Measurements from ENCODE around the gene C1QTNF1.

Gene C1QTNF1

DNA sequence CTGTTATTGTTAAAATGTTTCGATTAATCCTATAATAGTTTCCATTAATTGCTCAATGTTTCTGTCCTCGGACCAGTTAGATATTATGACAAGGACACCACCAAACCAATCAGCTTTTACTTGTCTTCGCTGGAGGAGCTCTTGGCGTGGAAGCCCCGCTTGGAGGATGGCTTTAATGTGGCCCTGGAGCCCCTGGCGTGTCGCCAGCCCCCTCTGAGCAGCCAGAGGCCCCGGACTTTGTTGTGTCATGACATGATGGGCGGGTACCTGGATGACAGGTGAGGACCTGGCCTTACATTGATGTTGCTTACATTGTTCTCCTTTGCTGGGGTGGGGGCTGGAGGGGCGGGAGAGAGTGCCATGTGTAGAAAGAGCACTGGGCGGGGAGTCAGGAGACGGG, 53.6 kb downstream of the C1QTNF1 start:
- H3K4me3 ChIP-seq (replicated peaks in 1 of 2; ENCODE audit: low read depth in 2 of 2, low read length in 2 of 2) = no peak overlapping the region
- TF ChIP-seq, protein P1, sequence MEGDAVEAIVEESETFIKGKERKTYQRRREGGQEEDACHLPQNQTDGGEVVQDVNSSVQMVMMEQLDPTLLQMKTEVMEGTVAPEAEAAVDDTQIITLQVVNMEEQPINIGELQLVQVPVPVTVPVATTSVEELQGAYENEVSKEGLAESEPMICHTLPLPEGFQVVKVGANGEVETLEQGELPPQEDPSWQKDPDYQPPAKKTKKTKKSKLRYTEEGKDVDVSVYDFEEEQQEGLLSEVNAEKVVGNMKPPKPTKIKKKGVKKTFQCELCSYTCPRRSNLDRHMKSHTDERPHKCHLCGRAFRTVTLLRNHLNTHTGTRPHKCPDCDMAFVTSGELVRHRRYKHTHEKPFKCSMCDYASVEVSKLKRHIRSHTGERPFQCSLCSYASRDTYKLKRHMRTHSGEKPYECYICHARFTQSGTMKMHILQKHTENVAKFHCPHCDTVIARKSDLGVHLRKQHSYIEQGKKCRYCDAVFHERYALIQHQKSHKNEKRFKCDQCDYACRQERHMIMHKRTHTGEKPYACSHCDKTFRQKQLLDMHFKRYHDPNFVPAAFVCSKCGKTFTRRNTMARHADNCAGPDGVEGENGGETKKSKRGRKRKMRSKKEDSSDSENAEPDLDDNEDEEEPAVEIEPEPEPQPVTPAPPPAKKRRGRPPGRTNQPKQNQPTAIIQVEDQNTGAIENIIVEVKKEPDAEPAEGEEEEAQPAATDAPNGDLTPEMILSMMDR (IDR thresholded peaks at IDR 0.05; ENCODE audit: low read depth, low read length) = no peak
- no peak for DNase-seq (ENCODE audit: low read depth in 2 of 2)

- TF ChIP-seq, protein P1 (IDR thresholded peaks at IDR 0.05; ENCODE audit: low read depth, low read length) = no peak
- DNase-seq (ENCODE audit: low read depth in 2 of 2) = no peak
- no peak overlapping the region for H3K4me3 ChIP-seq (replicated peaks in 1 of 2; ENCODE audit: low read depth in 2 of 2, low read length in 2 of 2)
Measured at GRCh38 chr17:79078476-79079190, 54.7 kb downstream of the C1QTNF1 start.

GRCh38 chr17:79079421-79080200, 55.6 kb downstream of the C1QTNF1 start:
- TF ChIP-seq, protein P1 (IDR thresholded peaks at IDR 0.05; ENCODE audit: low read depth, low read length) = no peak
- DNase-seq (ENCODE audit: low read depth in 2 of 2) = no peak
- no peak overlapping the region for H3K4me3 ChIP-seq (replicated peaks in 1 of 2; ENCODE audit: low read depth in 2 of 2, low read length in 2 of 2)

GRCh38 chr17:79080349-79080748, 56.4 kb downstream of the C1QTNF1 start:
- TF ChIP-seq, protein P1 (IDR thresholded peaks at IDR 0.05; ENCODE audit: low read depth, low read length) = no peak
- H3K4me3 ChIP-seq (replicated peaks in 1 of 2; ENCODE audit: low read depth in 2 of 2, low read length in 2 of 2) = no peak overlapping the region
- no peak for DNase-seq (ENCODE audit: low read depth in 2 of 2)

- no peak overlapping the region for H3K4me3 ChIP-seq (replicated peaks in 1 of 2; ENCODE audit: low read depth in 2 of 2, low read length in 2 of 2)
- DNase-seq (ENCODE audit: low read depth in 2 of 2) = no peak
- TF ChIP-seq, protein P1 (IDR thresholded peaks at IDR 0.05; ENCODE audit: low read depth, low read length) = no peak
Measured at GRCh38 chr17:79080761-79081290, 56.9 kb downstream of the C1QTNF1 start.

- no peak overlapping the region for H3K4me3 ChIP-seq (replicated peaks in 1 of 2; ENCODE audit: low read depth in 2 of 2, low read length in 2 of 2)
- no peak for DNase-seq (ENCODE audit: low read depth in 2 of 2)
- TF ChIP-seq, protein P1 (IDR thresholded peaks at IDR 0.05; ENCODE audit: low read depth, low read length) = no peak
Measured at GRCh38 chr17:79081571-79082276, 57.8 kb downstream of the C1QTNF1 start.

Measured in cardiac fibroblast (primary cell).